ENCODE results near the gene SMTN.

SMTN gene

GRCh38 chr22:31148953-31149627, 68.0 kb downstream of the SMTN start:
- DNase-seq: peak in 46 of 56 donors; percentile 10 to 76 (median 41)

GRCh38 chr22:31150615-31151014, 69.5 kb downstream of the SMTN start:
- no peak for DNase-seq

- DNase-seq: no peak
Measured at GRCh38 chr22:31151872-31152271, 70.8 kb downstream of the SMTN start.

GRCh38 chr22:31153357-31153756, 72.2 kb downstream of the SMTN start:
- no peak for DNase-seq
